DMS 273 treated with DMSO at 0.1 percent for 48 hours (cell line): ENCODE data around the gene OR51V1.
"Not testable (repeated sequence)": the region's sequence is repeated elsewhere in the genome, so short reads cannot be mapped to it uniquely, and the experiment has no call there.

Source experiments
- DNase-seq: peaks from one replicate; lab custom pipeline; 2025; lab: John Stamatoyannopoulos, UW

Gene OR51V1

DNA sequence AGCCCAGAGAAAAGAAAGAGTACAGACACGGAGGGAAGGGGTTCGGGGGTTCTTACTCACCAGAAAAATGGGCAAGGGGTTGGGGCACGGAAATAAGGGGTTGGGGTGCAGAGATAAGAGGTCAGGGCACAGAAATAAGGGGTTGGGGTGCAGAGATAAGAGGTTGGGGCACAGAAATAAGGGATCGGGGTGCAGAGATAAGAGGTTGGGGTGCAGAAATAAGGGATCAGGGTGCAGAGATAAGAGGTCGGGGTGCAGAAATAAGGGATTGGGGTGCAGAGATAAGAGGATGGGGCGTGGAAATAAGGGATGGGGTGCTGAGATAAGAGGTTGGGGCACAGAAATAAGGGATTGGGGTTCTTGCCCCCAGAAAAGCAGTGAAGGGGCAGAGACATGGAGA, 35.7 kb downstream of the OR51V1 start:
- not testable (repeated sequence) for DNase-seq

DNA sequence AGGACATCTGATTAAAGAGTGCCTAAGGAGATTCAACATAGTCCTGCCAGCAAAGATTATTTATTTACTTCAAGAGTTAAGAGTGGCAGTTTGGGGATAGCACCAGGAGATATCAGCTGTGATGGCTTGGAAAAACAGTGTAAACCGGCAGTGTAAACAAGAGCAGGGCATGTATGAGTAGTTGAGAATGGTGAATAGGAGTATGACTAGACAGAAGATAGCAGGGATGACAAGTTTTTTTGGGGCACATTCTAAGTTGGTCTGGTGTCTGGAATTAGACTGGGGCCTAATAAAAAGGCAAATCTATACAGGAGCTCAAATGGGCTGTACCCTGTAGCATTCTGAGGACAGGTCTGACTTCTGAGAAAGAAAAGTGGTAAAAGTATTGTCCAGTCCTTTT, 39.4 kb downstream of the OR51V1 start:
- DNase-seq, result not testable (repeated sequence)

DNA sequence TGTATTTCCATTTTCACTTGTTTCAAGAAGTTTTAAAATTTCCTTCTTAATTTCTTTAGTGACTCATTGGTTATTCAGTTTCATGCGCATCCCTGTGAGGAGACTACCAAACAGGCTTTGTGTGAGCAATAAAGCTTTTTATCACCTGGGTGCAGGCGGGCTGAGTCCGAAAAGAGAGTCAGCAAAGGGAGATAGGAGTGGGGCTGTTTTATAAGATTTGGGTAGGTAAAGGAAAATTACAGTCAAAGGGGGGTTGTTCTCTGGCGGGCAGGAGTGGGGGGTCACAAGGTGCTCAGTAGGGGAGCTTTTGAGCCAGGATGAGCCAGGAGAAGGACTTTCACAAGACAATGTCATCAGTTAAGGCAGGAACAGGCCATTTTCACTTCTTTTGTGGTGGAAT, 40.3 kb downstream of the OR51V1 start:
- DNase-seq, result not testable (repeated sequence)

DNA sequence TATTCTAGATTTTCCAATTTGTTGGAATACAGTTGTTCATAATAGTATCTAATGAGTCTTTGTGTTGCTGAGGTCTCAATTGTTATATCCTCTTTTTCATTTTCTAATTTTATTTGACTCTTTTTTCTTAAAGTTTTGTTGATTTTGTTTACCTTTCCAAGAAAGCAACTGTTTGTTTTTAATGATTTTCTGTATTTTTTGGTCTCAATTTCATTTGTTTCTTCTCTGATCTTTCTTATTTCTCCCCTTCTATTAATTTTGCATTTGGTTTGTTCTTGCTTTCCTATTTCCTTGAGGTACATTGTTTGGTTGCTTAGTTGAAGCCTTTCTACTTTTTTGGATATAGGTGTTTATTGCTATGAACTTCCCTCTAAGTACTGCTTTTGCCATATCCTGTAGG, 40.7 kb downstream of the OR51V1 start:
- DNase-seq, result no peak

DNA sequence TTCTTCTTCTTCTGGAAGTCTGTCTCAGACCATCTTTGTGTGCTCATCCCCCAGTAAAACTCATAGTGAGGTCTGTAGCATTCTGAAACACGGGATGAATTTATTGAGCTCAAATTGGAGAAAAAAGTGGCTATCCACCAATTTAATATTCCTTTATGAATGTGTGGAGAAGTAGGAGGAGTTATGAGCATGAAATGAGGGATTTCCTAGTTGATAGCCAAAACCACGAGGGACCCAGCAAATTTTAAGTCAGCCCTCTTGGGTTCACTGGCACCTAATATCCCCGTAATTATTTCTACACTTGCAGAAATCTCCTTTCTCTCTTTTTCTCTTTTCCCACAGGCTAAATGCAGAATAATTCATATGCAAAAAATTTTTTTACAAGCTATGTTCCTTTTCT, 45.8 kb downstream of the OR51V1 start, which contains the start of gene OR52A1:
OR52A1 (minus strand) TSS at position 101 of the 400 bp plus-strand sequence. CDS start 2,388 bp downstream, outside the sequence.
- no peak for DNase-seq

DNA sequence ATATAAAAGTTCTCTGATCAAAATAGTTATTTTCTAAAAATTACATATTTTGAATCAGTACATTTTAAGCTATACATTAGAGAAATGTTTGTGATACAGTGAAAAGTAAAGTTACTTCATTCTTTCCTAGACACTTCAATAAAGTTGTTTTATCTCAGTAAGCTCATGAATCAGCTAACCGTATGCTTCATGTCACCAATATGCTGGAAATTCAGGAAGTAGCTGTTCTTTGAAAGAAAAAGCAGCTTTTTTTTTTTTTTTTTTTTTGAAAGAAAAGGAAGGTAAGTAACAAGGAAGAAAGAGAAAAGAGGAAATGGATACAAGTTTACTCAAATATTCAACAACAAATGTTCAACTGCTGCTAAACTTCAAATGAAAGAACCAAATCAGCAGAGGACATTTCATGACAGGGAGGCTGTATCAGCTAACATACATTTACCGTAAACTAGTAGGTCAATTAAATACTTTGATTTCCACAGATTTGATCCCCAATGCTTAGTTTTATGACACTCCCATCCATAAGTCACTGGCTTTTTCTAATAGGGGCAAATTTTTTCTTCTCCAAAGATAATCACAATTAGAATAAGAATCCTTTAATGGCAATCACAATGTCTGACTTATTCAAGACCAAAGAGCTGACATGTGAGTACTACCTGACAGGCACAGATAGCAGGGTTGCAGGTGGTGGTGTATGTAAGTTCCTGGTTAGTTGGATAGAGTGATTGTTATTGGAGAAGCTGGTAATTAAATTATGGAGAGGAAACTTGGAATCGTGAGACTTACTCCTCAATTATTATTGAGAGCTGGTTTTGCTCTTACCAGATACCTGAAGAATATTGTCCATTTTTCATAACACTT, 46.7 kb downstream of the OR51V1 start:
- no peak for DNase-seq

DNA sequence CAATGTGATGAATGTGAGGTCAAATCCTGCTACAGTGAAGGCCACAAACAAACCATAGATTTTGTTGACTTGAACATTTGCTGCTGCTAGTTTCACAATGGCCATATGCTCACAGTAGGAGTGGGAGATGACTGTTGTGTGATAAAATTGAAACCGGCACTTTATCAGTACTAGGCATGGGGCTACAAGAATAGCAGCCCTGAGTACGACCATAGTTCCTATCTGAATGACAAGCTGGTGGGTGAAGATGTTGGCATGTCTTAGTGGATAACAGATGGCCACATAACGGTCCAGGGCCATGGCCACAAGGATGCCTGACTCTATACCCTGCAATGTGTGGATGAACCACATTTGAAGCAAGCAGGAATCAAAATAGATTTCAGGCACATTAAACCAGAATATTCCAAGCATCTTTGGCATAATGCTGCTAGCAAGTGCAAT, 48.7 kb downstream of the OR51V1 start:
- no peak for DNase-seq
